ENCODE results near the gene LPP. TPM values are rescaled to one million over a fixed set of nuclear protein-coding genes. Genes with fewer than 3 reads are reported as not detected.
A peak's percentile ranks its signal among the peaks of the same experiment; 100 is the strongest.

LPP gene
- total RNA-seq, 2 experiments from 2014 or later = 51.3 to 58.9 TPM

DNA sequence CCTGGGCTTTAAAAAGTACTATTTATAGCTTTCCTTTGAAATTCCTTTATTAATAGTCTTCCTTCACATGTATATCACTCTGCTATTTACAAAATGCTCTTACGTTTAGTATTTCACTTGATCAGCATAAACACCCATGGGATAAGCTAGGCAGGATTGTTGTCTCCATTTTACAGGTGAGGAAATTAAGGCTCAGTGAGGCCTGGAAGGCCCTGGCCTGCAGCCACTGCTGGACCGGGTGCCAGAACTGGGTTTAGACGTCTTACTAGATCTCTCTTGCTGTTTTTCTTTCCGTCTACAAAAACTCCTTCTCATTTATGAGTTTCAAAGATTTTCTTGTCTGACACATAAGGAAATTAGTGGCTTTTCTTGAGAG is 236.4 kb downstream of the LPP start:
- Mint-ChIP-seq H3K27me3 (ENCODE audit: low read depth) (no peaks in the 10 kb centered on the region), H3K27ac (peak overlapping the region; percentile 10), H3K4me1 (ENCODE audit: low read depth) (peaks cover 26% of the 10 kb centered on the region), H3K9me3 (ENCODE audit: insufficient read depth) (peaks cover 4% of the 10 kb centered on the region), H3K36me3 (ENCODE audit: low read depth) (peaks cover 7% of the 10 kb centered on the region), H3K4me3 (no peak overlapping the region)
- ATAC-seq = peak; percentile 18
- POLR2A ChIA-PET = no interaction called here
- DNase-seq = no peak
- CTCF ChIA-PET = interaction anchor here (0.8 to 1.5 kb wide), 4 partner anchors 11 to 652 kb away, joined by 3 to 7 read pairs (median 4); no protein-coding TSS in a partner anchor

DNA sequence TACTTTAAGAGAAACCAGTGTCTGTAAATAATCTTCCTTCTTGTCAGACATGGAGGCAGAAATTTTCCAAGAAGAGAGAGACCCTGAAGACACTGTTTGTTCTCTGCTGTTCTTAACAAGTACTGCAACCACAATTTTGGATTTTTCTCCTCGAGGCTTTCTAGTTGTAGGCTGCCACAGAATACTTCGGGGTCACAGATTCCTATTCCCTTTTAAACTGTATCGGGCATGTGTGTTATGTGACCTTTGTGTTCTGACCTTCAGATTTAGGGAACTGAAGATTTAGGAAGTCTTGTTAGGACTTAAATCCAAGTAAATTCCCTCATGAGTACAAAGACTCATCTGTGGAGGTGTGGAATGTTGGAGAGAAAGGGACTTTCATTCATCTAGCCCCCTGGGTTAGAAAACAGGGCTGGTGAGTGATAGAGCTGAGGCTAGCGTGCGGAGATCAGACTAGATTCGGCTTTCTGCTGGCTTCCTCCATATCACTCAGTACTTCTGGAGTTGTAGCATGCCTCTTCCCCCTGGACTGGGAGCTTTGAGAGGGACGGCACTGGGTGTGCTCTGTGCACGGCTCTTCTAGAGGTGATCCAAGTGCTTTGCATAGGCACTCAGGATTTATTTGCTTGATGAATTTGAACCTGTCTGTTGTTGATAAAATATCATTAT is 237.0 kb downstream of the LPP start:
- POLR2A ChIA-PET = interaction anchor here (0.7 kb wide), 1 partner anchor 643 kb away, joined by 3 read pairs; no protein-coding TSS in a partner anchor
- no peak overlapping the region for H3K4me3 Mint-ChIP-seq
- H3K9me3 Mint-ChIP-seq (ENCODE audit: insufficient read depth) = peaks cover 4% of the 10 kb centered on the region
- DNase-seq = no peak
- H3K27me3 Mint-ChIP-seq (ENCODE audit: low read depth) = no peaks in the 10 kb centered on the region
- H3K36me3 Mint-ChIP-seq (ENCODE audit: low read depth) = peaks cover 7% of the 10 kb centered on the region
- CTCF ChIA-PET = interaction anchor here (0.8 to 1.5 kb wide), 4 partner anchors 10 to 652 kb away, joined by 3 to 7 read pairs (median 4); no protein-coding TSS in a partner anchor
- ATAC-seq = no peak
- no peak overlapping the region for H3K27ac Mint-ChIP-seq
- H3K4me1 Mint-ChIP-seq (ENCODE audit: low read depth) = peaks cover 22% of the 10 kb centered on the region

DNA sequence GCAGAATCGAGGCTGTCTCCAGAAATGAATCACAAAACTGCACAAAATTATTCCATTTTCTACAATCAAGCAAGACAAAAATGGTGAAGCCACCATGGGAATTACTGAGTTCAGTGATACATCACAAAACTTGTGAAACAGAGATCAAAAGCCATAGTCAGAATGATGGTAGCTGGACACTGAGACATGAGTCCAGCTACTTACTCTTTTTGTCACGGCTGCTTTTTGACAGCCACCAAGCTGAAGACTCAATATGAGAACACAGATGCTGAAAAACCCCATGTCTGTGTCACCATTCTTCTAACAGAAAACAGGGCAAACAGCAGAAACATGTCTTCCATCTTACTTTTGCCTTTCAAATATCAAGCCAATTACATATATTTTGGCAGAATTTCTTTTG is 237.6 kb downstream of the LPP start:
- H3K4me1 Mint-ChIP-seq (ENCODE audit: low read depth) = peaks cover 17% of the 10 kb centered on the region
- no peak overlapping the region for H3K4me3 Mint-ChIP-seq
- peaks cover 4% of the 10 kb centered on the region for H3K9me3 Mint-ChIP-seq (ENCODE audit: insufficient read depth)
- ATAC-seq = no peak
- no peak for DNase-seq
- no peaks in the 10 kb centered on the region for H3K27me3 Mint-ChIP-seq (ENCODE audit: low read depth)
- no peak overlapping the region for H3K27ac Mint-ChIP-seq
- CTCF ChIA-PET = no interaction called here
- peaks cover 7% of the 10 kb centered on the region for H3K36me3 Mint-ChIP-seq (ENCODE audit: low read depth)
- POLR2A ChIA-PET = interaction anchor here (0.7 kb wide), 1 partner anchor 644 kb away, joined by 3 read pairs; no protein-coding TSS in a partner anchor

DNA sequence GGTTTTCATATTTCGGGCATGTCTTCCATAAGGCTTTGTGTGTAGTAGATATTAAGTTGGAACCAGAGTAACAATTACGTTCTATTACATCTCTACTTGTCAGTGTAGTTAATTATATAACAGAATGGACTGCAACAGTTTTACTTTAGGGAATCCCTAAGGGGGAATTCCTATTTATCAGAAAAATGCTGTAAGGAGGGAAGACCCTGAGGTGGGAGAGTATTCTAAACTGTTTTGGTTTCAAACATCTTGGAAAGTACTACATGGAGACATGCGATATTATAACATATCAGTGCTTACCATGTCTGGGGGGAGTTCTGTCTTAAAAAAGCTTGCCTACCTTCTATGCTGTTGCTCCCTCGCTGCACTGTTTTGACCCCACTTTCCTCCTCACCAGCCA is 238.1 kb downstream of the LPP start:
- no peak overlapping the region for H3K27ac Mint-ChIP-seq
- peaks cover 3% of the 10 kb centered on the region for H3K9me3 Mint-ChIP-seq (ENCODE audit: insufficient read depth)
- no peak overlapping the region for H3K4me3 Mint-ChIP-seq
- ATAC-seq (no peak), DNase-seq (no peak)
- H3K4me1 Mint-ChIP-seq (ENCODE audit: low read depth) = peaks cover 20% of the 10 kb centered on the region
- no peaks in the 10 kb centered on the region for H3K27me3 Mint-ChIP-seq (ENCODE audit: low read depth)
- ChIA-PET POLR2A (no interaction called here), CTCF (no interaction called here)
- peaks cover 7% of the 10 kb centered on the region for H3K36me3 Mint-ChIP-seq (ENCODE audit: low read depth)

DNA sequence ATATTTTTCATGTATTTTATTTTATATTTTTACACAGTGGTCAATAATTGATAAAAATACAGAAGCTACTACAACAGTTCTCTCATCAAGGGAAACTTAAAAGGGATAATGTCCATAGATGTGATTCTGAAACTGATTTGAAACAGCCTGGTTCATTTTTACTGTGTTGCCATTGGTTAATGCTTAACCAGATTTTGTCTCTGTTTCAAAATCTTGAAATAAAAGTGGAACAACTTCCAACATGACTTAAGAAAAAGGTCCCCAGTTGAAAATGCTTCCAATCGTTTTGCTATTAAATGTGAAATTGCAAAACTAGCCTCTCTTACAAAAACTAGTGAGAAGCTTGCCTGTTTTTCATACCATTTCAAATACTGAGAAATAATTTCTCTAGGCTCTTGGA is 240.7 kb downstream of the LPP start:
- DNase-seq (no peak), ATAC-seq (no peak)
- POLR2A ChIA-PET = no interaction called here
- Mint-ChIP-seq H3K9me3 (ENCODE audit: insufficient read depth) (no peaks in the 10 kb centered on the region), H3K4me1 (ENCODE audit: low read depth) (peaks cover 33% of the 10 kb centered on the region), H3K36me3 (ENCODE audit: low read depth) (peaks cover 9% of the 10 kb centered on the region), H3K27ac (no peak overlapping the region), H3K27me3 (ENCODE audit: low read depth) (no peaks in the 10 kb centered on the region), H3K4me3 (no peak overlapping the region)
- CTCF ChIA-PET = interaction anchor here (1.1 to 1.5 kb wide), 2 partner anchors 561 to 655 kb away, joined by 3 to 5 read pairs; no protein-coding TSS in a partner anchor

DNA sequence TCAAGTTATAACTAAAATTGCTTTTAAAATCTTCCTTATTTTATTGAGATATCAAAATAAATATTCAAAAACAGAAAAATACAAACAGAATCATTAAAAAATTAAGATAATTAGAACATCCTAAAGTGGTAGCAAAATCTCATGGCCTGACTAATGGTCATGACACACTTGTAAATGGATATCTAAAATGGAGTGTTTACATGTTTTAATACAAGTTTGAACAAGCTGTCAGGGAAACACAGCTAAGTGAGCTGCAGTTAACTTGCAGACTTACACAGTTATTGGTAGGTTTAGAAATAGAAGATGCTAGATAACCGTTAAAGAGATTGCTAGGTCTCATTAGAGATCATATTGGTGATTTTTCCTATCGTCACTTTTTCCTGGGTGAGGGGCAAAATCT is 242.3 kb downstream of the LPP start:
- ChIA-PET CTCF (interaction anchor here (1.4 kb wide), 1 partner anchor 656 kb away, joined by 5 read pairs; no protein-coding TSS in a partner anchor), POLR2A (no interaction called here)
- Mint-ChIP-seq H3K27me3 (ENCODE audit: low read depth) (no peaks in the 10 kb centered on the region), H3K4me3 (no peak overlapping the region), H3K9me3 (ENCODE audit: insufficient read depth) (peaks cover under 1% of the 10 kb centered on the region), H3K36me3 (ENCODE audit: low read depth) (peaks cover 8% of the 10 kb centered on the region), H3K4me1 (ENCODE audit: low read depth) (peaks cover 40% of the 10 kb centered on the region), H3K27ac (no peak overlapping the region)
- ATAC-seq = no peak
- DNase-seq = no peak

DNA sequence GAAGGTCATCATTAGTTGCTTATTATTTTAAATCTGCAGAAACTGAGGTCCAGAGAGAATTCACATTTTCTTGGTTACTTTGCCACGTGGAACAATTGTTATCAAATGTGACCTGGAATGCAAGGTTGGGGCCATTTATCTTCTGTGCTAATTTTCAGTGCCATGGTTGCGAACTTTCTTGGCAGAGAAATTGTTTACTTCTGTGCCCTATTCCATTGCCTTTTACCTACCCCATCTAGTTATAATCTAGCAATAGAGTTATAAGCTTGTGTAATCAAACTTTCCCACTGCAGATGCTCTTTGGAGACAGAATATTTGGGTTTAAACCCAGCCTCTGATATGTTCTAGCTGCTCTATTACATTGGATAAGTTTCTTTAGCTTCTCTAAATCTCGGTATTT is 242.9 kb downstream of the LPP start:
- ChIA-PET CTCF (interaction anchor here (1.4 kb wide), 1 partner anchor 656 kb away, joined by 5 read pairs; no protein-coding TSS in a partner anchor), POLR2A (interaction anchor here (1.4 kb wide), 1 partner anchor 15 kb away, joined by 4 read pairs; no protein-coding TSS in a partner anchor)
- Mint-ChIP-seq H3K27me3 (ENCODE audit: low read depth) (no peaks in the 10 kb centered on the region), H3K36me3 (ENCODE audit: low read depth) (peaks cover 7% of the 10 kb centered on the region), H3K4me1 (ENCODE audit: low read depth) (peaks cover 45% of the 10 kb centered on the region), H3K9me3 (ENCODE audit: insufficient read depth) (peaks cover 5% of the 10 kb centered on the region), H3K27ac (no peak overlapping the region), H3K4me3 (no peak overlapping the region)
- no peak for DNase-seq
- no peak for ATAC-seq

DNA sequence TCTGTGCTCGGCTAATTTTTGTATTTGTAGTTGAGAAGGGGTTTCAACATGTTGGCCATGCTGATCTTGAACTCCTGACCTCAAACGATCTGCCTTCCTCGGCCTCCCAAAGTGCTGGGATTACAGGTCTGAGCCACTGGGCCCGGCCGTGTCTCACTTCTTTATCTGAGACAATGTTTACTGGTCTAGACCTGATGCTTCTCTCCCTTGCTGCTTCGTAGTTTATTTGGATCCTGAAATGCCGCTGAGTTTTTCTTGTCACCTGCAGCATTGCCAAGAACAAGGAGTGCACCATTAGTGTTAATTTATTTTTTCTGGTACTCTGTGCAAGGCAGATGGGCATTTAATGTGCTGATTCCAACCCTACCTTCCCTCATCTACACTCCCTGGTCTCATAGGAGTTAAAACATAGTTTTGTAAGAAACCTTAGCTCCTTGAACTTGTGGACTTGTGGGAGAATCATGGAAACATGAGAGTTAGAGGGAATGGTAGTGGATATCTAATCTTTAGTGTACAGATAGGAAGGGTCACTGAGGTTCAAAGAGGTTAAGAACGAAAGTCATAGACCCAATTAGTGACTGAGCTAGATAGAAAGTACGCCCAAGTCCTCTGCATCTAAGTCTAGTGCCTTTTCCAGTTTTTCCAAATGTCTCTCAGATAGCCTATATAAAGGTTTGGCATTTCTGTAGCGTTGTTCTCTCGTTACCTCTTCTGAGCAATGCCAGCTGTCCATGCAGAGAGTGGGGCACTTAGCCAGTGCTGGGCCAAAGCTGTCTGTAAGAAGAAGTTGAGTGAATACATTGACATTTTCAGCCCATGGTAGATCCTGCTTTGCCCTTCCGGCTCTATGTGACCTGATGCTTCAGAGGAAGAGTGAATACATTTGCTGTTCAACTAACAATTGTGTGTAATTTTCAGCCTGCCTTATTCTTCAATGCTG is 244.1 kb downstream of the LPP start:
- ChIA-PET POLR2A (interaction anchor here (1.4 kb wide), 1 partner anchor 14 kb away, joined by 4 read pairs; no protein-coding TSS in a partner anchor), CTCF (interaction anchor here (1.4 kb wide), 1 partner anchor 657 kb away, joined by 5 read pairs; no protein-coding TSS in a partner anchor)
- no peak for DNase-seq
- peaks cover 52% of the 10 kb centered on the region for H3K4me1 Mint-ChIP-seq (ENCODE audit: low read depth)
- ATAC-seq = no peak
- no peaks in the 10 kb centered on the region for H3K27me3 Mint-ChIP-seq (ENCODE audit: low read depth)
- H3K36me3 Mint-ChIP-seq (ENCODE audit: low read depth) = peaks cover 16% of the 10 kb centered on the region
- no peak overlapping the region for H3K27ac Mint-ChIP-seq
- H3K4me3 Mint-ChIP-seq = peak overlapping the region; percentile 19
- peaks cover 5% of the 10 kb centered on the region for H3K9me3 Mint-ChIP-seq (ENCODE audit: insufficient read depth)

DNA sequence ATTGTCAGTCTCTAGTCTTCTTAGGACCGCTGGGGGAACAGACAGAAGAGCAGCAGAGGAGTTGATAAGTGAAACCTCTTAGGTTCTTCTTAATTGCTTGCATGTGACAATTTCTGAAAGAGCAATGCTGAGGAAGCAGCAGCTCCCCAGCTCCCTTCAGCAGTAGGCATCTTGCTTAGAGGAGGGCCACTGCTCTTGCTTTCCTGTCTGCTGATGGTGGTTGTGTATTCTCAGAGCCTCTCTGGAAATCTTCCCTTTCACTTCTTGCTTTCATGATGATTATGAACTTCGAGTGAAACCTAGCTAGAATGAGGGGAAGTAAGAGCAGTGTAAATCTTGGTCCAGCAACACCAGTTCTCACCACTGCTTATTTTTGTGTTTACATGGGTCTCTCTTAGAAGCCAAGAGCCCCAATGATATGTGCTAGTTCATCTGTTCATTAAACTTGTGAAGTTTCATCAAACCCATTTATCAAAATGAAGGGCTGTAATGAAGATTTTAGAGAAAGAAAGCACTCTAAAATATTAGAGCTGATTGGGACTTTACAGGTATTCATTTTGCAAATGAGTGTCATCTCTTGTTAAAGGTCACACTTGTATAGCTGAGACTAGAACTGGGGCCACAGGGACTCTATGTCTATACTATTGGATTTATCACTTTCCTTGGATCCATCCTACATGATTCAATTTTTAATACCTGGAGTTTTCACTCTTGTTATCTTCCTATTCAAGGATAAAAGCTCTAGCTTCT is 246.7 kb downstream of the LPP start:
- peaks cover 20% of the 10 kb centered on the region for H3K36me3 Mint-ChIP-seq (ENCODE audit: low read depth)
- ChIA-PET CTCF (interaction anchor here (0.8 to 4.3 kb wide), 6 partner anchors 10 to 661 kb away, joined by 3 to 32 read pairs (median 3); no protein-coding TSS in a partner anchor), POLR2A (interaction anchor here (0.8 to 1.6 kb wide), 3 partner anchors 655 to 661 kb away, joined by 3 to 8 read pairs (median 4); partner anchors contain the start of gene BCL6)
- peak; percentile 42 for DNase-seq
- peak overlapping the region; percentile 62 for H3K27ac Mint-ChIP-seq
- ATAC-seq = peak; percentile 61
- H3K9me3 Mint-ChIP-seq (ENCODE audit: insufficient read depth) = peaks cover 5% of the 10 kb centered on the region
- peaks cover 67% of the 10 kb centered on the region for H3K4me1 Mint-ChIP-seq (ENCODE audit: low read depth)
- no peak overlapping the region for H3K4me3 Mint-ChIP-seq
- H3K27me3 Mint-ChIP-seq (ENCODE audit: low read depth) = no peaks in the 10 kb centered on the region

DNA sequence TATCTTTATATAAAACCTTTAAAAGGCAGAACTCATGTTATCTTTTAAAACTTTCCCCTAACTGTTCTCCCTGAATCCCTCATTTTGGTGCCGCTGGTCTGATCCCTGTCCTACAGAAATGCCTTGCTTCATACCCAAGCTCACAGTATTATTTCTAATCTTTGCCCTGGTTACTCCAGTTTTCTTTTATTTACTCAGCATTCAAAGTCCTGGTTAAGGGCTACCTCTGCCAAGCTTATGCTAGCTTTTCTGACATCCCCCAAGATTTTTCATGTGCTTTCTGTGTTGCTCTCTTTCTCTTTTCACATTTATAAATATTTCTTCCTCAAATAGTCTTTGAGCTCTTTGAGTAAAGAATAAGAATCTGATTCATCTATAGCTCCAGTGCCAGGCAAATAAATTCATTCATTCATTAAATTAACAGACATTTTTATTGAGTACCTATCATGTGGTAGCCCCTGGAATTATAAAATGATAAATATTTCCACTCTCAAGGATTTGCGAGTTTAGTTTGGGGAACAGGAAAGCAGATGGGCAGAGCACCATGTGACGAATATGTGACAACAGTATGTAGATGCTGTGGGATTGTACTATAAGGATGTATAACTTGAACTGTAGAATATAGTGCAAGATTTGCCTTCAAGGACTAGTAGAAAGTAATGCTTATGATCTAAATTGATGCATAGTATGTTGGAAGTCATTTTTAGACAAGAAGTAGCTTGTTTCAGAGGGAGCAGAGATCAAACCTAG is 247.5 kb downstream of the LPP start:
- ChIA-PET CTCF (interaction anchor here (0.8 to 4.3 kb wide), 5 partner anchors 11 to 662 kb away, joined by 3 to 32 read pairs (median 3); no protein-coding TSS in a partner anchor), POLR2A (interaction anchor here (0.8 to 1.6 kb wide), 3 partner anchors 656 to 662 kb away, joined by 3 to 8 read pairs (median 4); partner anchors contain the start of gene BCL6)
- no peaks in the 10 kb centered on the region for H3K27me3 Mint-ChIP-seq (ENCODE audit: low read depth)

More for the DNA sequence above, 247.5 kb downstream of the LPP start:
- peaks cover 67% of the 10 kb centered on the region for H3K4me1 Mint-ChIP-seq (ENCODE audit: low read depth)
- peaks cover 5% of the 10 kb centered on the region for H3K9me3 Mint-ChIP-seq (ENCODE audit: insufficient read depth)
- H3K27ac Mint-ChIP-seq = peak overlapping the region; percentile 20
- no peak overlapping the region for H3K4me3 Mint-ChIP-seq
- ATAC-seq = no peak
- peaks cover 25% of the 10 kb centered on the region for H3K36me3 Mint-ChIP-seq (ENCODE audit: low read depth)
- DNase-seq = no peak
